ENCODE measurements around the gene IFI27L1.

The IFI27L1 gene

DNA sequence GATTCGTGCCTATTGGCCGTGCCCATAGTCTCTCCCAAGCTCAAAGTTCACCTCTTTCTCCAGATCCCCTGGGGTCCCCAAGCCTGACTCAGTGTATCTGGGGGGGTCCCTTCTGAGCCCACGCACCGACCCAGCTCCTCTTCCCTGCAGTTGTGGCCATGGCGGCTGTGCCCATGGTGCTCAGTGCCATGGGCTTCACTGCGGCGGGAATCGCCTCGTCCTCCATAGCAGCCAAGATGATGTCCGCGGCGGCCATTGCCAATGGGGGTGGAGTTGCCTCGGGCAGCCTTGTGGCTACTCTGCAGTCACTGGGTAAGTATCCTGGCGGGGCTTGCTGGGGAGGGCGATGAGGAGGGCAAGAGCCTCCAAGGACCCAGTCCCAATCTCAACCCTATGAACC lies 34.5 kb downstream of the IFI27L1 start:
- DNase-seq = no peak

DNA sequence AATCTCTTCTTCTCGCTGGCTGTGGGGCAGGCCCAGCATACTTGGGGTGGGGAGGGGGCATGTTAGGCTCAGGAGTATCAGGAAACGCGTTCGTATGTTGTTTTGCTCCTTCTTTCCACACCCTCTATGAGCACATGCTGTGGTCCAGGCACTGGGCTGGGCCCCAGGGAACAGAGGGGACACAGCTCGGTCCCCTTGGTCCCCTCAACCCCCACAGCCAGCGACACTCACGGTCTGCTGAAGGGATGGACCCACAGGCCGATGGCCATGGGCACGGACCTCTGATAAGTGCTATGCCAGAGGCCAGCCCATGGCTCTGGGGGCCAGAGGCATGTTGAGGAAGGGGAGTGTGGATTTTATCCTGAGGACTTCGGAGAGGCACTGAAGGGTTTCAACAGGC lies 35.6 kb downstream of the IFI27L1 start:
- no peak for DNase-seq

DNA sequence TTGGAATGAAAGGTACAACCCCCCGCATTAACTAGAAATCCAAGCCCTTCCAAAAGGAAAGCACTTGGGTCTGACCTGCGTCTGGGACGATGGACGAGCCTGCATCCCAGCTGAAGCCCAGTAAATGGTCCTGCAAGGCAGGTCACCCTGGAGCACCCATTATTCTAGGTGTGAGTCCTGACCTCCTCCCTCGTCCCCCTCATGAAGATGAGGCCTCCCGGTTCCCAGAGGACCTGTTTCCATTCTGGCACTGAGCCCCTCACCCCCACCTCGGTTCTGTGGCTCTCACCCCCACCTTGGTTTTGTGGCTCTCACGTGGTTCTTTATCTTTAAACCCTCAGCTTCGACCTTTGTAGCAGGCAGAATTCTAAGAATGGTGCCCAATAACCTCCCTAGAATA lies 36.7 kb downstream of the IFI27L1 start:
- no peak for DNase-seq

DNA sequence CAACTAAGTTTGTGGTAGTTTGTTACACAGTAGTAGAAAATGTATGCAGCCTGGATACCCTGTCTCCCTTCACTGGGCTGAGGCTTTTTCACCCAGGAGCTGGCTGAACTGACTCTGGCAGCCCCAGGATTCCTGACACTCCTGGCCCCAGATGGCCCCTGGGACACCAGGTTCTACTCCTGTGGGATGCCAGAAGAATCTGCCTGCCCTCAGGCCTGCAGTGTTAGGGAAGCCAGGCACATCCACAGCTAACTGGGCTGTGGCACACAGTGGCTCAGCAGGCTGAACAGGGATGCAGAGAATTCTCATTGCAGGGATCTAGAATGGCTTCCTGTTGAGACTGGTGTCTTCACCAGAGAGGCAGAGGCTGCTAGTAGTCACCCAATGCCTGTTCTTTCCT lies 38.0 kb downstream of the IFI27L1 start:
- DNase-seq = no peak

DNA sequence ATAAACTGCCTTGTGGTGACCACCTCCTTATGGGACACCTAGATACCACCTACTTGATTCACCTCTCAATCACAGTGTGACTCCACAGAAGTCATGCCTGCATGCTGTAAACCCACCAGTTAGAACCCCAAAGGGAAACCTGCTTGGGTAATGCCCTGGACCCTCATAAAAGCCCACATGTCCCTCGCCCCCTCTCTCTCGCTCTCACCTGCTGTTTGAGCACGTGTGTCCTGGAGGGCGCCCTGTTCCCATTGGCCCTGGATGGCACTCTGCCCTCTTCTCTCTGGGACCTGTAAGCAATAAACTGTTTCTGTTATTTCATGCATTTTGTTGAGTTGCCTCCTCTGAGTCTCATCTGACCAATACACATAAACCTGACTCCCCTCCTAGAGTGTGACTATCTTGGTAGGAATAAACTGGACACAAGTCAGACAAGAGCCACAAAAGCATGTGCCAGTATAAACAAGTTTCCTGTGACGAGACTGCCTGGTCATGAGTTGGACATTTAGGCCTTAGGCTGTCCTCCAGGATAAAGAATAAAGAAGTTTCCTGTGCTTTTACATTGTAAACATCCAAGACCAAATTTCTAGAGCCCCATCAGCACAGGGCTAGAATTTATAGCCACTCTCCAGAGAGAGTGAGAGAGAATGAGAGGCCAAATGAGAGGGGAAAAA lies 39.7 kb downstream of the IFI27L1 start:
- DNase-seq = no peak

DNA sequence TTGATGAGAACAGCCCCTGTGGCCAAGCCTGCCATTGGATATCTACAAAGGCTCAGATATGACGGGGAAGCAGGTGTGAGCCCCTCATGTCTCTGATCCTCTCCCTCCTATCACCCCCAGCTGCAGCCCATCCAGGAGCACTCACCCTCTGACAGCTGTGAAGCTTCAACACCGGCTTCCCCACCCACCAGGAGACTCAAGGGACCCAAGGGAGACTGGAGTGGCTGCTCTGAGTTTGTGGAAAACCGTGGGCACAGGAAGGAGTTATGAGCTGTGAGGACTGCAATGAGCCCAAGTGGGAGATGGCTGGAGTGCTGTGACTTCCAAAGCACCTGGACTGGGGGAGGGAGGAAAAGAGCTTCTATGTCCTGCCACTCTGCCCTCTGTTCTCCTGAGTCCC lies 40.4 kb downstream of the IFI27L1 start:
- no peak for DNase-seq

DNA sequence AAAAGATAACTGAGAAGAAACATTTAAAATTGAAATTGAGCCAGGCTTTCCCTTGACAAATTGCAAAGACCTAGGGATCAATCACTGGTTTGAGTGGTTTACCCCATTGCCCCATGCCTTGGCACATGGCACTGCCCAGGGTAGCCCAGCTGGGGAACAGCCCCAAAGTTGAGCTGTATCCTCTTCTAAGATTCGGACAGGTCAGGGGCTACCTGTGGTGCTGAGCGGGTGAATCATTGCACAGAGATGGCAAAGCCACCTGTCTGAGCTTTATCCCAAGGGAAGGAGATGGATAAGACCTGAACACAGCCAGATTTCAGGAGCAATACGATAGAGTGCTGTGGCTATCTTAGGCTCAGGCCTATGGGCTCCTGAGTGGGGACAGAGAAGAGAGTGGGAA lies 41.3 kb downstream of the IFI27L1 start:
- DNase-seq = no peak

DNA sequence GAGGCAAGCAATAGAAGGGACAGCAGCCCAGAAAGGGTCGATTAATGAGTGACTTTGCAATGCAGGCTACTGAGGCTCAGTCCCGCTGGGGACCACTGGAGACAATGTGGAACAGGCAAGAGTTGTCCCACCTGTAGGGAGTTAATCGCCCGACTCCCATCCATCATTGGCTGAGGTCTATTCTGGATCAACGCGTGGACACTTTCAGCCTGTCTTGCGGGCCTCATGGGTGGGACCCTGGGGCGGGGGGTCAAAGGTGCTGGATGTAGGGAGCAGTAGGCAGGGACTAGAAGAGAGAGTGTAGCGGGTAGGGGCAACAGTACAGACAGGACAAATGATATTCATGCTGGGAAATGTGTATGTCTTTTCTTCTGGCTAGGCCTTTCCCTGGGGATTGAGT lies 42.2 kb downstream of the IFI27L1 start:
- no peak for DNase-seq

DNA sequence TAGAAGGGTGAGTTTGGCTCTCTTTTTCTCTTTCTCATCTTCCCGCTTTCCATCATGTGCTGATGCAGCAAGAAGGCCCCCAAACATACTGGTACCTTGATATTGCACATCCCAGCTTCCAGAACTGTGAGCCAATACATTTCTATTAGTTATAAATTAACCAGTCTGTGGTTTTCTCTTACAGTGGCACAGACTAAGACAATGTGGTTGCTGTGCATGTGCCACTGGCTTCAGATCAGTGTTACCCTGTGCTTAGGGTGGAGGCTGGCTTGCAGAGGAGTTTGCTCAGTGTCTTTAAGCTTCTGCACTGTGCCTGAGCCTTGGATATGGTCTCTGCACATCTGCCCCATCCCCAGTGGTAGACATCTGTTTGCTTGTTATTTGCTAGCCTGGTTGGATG lies 42.8 kb downstream of the IFI27L1 start:
- no peak for DNase-seq

DNA sequence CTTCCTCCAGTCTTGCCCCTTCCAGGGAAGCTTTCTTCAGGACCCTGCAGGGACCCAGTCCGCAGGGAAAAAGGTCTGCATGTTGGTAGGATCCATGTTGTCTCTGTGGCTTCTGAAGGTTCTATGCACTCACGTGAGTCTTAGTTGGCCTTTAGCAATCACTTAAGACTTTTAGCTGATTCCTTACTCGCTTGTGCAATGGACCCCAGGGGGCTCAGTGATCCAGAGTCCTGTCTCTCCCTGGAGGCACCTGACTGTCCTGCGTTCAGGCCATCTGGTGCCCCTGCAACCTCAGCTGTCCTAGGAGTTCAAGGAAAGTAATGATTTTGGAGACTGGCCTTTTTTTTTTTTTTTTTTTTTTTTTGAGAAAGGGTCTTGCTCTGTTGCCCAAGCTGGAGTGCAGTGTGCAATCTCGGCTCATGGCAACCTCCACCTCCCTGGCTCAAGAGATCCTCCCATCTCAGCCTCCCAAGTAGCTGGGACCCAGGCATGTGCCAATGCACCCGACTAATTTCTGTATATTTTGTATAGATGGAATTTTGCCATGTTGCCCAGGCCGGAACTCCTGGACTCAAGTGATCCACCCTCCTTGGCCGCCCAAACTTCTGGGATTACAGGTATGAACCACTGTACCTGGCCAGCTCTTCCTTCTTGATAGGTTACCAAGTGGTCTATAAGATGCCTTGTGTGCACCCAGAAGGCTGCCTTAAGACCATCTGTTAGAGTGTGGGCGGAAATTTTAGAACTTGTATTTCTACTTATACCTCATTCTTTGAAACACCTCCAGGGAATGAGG lies 43.7 kb downstream of the IFI27L1 start:
- no peak for DNase-seq

DNA sequence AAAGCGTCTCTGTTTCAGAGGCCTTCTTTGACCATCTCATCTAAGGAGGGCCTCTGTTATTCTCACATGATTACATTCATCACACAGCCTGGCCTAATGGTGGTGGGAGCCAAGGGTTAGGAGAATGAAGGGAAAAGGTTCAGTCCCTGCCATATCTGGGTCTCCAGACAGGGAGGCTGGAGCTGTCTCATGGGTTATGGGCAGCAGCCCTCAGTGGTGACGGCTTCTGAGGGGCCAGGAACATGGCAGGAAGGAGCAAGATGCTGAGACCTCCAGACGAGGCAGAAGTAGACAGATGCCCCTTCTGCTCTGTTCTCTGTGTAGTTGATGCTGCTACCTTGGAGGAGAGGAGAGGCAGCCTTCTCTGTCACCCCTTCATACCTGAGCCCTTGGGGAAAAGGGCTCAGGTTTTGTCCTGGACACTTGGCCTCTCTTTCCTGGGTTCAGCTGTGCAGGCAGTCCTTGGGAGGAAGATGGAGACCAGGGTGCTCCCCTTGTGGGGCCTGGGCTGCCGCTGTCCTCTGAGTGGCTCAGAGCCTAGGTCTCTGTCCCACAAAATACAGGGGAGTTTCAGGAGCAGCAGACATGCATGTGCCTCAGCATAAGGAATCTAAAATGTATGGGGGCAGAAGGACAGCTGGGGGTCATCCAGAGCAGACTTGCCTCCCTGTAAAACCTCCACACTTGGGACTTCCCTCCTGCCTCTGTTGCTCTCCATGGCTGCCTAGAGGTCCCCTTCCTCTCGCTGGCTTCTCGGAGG lies 44.7 kb downstream of the IFI27L1 start:
- no peak for DNase-seq

DNA sequence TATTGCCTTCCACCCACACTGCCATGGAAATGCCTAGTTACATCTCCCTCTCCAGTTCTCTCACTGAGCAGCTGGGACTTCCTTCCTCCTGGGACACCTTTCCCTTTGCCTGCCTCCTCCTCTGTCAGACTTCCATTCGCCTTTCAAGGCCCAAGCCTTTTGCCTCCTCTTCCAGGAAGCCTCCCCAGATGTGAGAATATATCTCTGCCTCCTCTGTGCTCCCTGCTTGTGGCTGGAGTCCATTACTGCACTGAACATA lies 45.2 kb downstream of the IFI27L1 start:
- no peak for DNase-seq

DNA sequence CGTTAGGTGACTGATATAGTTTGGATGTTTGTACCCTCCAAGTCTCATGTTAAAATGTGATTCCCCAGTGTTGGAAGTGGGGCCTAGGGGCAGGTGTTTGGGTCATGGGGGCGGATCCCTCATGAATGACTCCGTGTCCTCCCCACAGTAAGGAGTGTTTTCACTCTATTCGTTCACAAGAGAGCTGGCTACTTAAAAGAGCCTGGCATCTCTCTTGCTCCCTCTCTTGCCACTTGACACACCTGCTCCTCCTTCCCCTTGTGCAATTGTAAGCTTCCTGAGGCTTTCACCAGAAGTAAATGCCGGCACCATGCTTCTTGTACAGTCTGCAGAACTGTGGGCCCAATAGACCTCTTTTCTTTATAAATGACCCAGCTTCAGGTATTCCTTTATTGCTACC lies 45.7 kb downstream of the IFI27L1 start:
- DNase-seq = no peak

DNA sequence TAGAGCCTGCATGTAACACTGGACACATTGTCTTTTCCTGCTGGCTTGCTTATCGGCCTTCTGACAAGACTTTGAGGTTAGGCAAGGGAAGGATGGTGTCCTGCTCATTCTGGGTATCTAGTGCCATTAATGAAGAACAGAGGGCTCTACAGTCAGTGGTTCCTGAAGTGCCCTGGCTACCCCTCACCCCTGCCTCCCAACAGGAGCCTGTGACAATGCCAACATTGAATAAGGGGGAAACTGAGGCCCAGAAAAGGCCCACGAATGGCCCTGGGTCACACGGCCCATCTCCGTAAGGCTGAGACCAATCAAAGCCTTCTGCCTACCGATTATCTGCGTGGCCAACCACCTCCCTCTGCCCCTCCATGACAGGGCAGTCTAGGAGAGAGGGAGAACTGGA lies 46.2 kb downstream of the IFI27L1 start:
- no peak for DNase-seq

DNA sequence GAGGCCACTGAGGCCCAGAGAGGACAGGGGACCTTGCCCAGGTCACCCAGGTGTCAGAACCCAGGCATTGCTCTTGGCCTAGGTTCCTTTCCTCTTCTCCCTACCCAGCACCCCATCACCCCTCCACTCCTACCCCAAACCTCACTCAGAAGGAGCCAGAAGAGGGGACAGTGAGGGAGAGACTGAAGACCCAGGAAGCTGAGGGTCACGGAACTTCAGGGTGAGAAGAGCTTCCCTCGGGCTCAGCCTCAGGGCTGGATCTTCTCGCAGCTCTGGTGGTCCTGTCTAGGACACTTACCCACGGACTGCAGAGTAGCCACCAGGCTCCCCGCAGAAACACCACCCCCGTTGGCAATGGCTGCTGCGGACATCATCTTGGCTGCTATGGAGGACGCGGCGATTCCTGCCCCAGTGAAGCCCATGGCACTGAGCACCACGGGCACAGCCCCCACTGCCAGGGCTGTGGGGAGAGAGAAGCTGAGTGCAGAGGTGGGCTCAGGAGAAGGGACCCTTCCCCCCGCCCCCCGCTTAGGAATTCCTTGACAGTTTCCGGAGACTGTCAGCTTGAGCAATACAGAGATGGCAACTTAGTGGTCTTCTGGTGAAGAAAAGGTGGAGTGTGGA lies 47.2 kb downstream of the IFI27L1 start:
- no peak for DNase-seq

DNA sequence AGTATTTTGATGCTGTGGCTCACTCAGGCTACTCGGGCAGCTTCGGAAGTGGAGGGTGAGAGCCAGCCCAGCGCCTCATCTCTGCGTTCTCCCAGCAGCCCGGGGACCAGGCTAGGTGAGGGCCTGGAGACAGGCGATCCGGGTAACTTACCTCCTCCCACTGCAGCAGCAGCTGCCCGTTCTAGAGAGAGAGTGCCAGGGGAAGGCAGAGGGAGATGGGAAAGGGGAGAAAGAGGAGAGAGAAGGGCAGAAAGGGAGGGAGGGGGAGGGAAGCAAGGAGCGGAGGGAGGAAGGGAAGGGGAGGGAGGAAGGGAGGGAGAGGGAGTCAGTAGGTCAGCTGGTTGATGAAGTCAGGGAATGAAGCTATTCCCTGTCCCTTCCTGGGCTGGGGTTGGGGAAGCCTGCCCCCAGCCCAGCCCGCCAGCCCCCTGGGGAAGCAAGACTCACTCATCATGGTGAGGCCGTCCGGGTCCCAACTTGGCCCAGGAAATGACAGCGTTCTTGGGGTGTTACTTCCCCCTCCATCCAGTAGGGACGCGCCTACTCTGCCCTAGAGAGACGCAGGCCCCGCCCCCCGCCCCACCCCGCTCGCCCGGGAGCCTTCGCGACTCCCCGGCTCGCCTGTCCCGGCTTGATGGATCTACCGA lies 48.1 kb downstream of the IFI27L1 start, which contains the start of gene IFI27L2:
Gene IFI27L2 (minus strand): TSS at position 494 of the 647 bp plus-strand sequence. CDS start 40 bp downstream, at position 454.
- peak; percentile 36 for DNase-seq

DNA sequence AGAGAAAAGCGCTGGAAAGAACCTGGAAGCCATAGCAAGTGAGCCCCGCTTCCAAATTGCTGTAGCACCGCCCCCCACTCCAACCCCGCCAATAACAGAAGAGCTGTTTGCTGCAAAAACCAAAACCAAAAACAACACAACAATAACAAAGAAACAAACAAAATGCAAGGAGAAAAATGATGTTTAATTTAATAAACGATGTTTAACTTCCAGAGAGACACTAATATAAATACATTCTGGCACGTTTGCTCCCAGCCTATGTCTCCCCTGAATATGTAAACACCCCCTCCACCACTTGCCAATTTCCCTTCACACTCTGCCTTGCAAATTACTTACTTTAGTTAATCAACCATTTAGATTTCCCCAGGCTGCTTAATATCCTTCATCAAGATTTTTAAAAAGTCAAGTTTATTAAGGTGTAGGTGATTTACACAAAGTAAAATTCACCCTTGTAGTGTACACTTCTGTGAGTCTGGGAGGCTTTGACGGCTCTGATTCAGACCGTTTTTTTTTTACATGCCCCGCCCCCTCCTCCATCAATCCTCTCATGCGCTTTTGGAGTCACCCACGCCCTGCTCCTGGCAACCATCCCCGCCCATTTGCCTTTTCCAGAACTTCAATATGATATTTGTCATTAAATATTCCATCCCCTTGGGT lies 48.8 kb downstream of the IFI27L1 start:
- no peak for DNase-seq

DNA sequence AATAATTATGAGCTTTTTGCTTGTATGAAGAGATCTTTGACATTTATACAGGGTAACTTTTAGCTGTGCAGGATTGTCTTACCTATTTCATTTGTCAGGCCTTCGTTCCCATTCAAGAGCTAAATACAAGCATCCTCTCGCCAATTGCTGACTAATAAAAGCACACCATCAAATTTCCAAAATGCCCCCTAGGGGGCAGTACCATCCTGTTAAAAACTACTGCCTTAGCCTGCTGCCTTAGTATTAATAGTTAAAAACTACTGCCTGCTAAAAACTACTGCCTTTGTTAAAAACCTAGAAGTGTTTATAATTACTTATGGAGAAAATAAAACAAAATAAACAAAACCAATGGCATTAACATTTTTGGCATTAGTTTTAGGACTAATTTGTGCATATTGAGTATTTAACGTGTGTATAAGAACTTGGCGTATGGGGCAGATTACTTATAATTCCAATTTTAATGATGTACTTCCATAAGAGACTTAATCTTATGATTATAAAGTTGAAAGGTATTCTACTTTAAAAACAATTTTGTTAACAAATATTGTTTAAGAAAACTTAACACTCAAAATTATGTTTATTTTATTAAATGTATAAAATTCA lies 51.3 kb downstream of the IFI27L1 start:
- DNase-seq = no peak

DNA sequence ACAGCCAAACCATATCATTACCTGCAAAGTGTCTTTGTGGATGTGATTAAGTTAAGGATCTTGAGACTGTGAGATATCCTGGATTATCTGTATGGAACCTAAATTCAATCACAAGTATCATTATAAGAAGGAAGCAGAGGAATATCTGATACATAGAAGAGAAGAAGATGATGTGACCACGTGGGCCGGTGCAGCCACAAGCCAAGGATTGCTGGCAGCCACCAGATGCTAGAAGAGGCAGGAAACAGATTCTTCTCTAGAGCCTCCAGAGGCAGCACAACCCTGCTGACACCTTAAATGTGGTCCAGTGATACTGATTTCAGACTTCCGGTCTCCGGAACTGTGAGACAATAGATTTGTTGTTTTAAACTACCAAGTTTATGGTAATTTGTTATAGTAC lies 54.4 kb downstream of the IFI27L1 start:
- no peak for DNase-seq

DNA sequence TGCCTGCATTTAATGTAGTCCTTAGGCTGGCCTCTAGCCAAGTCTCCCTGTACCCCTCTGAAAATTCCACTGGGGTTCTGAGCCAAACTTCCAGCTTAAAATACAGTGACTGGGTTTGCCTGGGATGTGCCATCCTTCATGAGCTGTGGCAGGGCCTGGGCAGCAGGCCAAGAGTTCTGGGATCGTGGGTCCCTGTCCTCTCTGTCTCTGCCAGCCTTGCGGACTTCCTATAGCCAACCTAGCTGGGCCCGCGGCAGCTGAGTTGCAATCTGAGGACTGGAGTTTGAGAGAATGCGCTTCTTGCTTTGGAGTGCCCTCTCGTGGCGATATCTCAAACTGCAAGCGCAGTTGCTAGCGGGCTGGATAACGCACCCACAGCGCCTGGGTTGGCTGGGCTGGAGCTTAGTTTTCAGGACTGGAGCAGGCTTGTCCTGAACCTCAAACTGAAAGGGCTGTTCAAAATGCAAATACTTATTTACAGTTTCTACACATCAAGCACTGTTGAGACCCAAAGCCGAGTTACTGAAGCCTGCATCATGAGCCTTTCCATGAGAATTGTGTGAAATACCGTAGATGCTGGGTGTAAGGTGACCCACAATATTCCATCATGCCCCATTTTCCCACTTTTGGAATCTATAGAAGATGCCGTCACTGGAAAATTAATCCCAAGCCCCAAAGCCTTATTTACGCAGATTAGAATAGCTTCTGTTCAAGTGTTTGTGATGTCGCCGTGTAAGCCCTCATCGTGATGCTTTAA lies 55.6 kb downstream of the IFI27L1 start:
- peak; percentile 74 for DNase-seq

DNA sequence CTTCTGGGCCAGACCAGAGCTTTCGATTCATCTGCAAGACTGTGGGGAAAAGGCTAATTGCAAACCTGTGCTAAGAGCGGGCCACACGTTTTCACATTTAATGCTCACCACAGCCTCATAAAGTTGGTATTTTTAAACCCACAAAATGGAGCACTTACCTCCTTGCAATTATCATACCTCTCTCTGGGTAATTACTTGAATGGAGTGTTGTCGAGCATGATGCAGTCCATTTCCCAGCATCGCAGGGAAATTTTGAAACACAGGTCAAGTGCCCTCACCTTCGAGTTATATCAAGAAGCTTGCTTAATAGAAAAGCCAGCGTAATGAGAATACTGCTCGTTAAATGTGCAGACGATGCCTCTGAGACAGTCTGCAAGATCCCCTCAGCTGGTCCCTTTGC lies 57.1 kb downstream of the IFI27L1 start:
- DNase-seq = no peak
